Activated CD4-positive, CD25-positive, alpha-beta regulatory T cell (primary cell): ENCODE results near the gene PPP1R12B.
"Not testable (repeated sequence)": the region's sequence is repeated elsewhere in the genome, so short reads cannot be mapped to it uniquely, and the experiment has no call there.

Experiments used
- DNase-seq, 4 experiments: peaks; one replicate each; lab custom pipeline; 2025; lab: John Stamatoyannopoulos, UW

The PPP1R12B gene

DNA sequence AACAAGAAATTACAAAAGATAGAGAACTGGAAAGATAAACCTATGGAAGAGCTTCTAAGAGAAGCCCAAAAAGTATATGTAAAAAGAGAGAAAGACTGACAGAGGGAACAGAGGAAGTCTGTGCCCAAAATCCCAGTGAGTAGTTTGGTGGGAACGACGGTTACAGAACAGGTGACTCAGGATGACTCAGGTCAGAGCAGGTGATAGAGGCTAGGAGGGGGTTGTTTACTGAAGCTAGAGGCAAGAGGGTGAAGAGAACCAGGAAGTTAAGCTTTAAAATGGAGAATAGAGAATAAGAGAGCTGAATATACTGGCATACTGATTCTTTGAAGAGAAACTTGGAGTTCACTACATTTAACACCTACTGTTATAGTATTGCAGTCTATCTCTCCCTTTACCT lies 134.9 kb downstream of the PPP1R12B start:
- DNase-seq, result not testable (repeated sequence)

- not testable (repeated sequence) for DNase-seq
These were observed 135.5 kb downstream of the PPP1R12B start for GRCh38 chr1:202484032-202484431.

GRCh38 chr1:202484820-202485219 lies 136.3 kb downstream of the PPP1R12B start:
- DNase-seq, result not testable (repeated sequence)

DNA sequence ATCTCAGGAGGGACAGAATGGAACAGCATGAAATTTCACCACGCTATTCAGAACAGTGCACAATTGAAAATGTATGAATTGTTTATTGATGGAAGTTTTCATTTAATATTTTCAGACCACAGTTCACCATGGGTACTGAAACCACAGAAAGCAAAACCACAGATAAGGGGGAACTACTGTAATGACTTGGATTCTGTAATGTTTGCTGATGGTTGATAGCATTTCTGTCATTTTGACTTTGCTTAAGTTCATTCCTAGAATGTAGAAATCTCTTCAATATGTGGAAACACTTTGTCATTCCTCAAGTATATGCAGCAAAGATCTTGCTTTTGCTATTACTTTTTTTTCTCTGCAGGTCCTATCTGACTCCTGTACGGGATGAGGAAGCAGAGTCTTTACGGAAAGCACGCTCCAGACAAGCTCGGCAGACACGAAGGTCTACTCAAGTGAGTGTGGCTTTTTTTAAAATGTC lies 139.7 kb downstream of the PPP1R12B start:
- not testable (repeated sequence) for DNase-seq

DNA sequence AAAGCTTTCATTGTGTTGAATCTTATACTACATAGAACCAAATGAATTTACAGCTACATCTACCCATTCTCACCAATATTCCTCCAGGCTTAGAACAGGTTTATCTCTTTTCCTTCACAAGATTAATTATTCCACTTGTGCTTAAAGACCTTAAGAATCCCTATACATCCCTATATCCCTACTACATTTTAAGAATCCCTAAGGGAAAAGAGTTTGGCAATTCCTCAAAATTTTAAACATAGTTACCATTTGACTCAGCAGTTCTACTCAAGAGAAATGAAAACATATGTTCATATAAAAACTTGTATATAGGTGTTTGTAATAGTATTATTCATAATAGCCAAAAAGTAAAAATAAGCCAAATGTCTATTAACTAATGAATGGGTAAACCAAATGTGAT lies 140.6 kb downstream of the PPP1R12B start:
- not testable (repeated sequence) for DNase-seq

GRCh38 chr1:202493112-202493511 lies 144.6 kb downstream of the PPP1R12B start:
- DNase-seq, result not testable (repeated sequence)

DNA sequence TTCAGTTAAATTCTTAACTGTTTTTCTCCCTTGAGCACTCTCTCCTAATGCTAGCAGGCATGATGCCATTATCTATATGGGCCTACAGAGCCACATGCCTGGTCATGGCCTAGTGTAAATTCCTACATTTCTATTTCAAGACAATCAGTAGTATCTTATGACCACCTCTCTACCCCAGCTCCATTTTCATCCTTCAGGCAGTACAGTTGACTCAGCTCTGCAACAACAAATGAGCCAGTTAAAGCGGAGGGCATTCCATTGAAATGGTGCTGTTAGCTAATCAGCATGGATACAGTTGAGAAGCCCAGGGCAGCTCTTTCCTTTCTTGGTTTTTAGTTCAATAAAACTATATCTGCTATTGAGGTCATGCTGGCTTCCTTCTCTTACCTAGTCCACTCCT lies 150.0 kb downstream of the PPP1R12B start:
- DNase-seq, result no peak

DNA sequence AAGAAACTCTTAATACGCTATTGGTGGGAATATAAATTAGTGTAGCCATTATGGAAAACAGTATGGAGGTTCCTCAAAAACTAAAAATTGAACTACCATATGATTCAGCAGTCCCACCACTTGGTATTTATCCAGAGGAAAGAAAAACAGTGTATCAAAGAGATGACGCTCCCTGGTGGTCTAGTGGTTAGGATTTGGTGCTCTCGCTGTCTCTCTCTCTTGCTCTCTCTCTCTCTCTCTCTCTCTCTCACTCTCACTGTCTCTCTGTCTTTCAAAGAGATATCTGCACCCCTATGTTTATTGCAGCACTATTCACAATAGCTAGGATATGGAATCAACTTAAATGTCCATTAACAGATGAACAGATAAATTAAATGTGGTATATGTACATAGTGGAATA lies 151.5 kb downstream of the PPP1R12B start:
- not testable (repeated sequence) for DNase-seq

DNA sequence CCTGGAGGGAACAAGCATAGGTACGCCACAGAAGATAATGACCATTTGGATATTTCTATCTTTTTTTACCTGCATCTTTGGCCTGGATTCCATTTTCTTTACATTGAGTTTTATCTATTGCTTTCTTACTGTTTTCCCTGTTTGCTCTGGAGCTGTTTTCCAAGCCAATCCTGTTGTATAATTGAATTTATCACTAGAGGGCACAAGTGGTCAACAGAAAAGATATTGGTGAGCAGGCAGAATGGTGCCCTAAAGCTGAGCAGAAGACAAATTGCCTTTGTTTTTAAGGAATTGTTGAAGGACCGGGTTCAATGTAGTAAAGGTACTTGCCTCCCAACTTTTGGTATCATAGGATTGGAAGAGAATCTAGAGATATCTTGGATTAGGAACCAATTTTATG lies 152.8 kb downstream of the PPP1R12B start:
- no peak for DNase-seq

DNA sequence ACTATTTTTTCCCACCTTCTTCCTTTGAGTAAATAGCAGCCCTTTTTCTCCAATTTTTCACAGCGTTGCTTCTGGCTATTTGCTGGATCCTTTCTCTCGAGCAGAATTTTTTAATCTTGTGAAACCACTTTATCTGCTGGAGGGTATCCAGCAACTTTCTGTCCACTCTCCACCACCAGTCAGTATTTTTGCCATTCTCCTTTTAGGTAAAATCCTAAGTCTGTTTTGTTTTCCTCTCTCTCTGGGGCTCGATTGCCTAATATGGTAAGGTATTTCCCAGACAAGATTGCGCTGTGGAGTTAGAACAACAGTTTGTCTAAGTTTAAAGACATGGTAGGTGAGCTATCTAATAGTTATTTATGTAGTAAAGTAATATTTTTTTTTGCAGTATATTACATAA lies 156.9 kb downstream of the PPP1R12B start:
- no peak for DNase-seq

- DNase-seq, result not testable (repeated sequence)
These were observed 157.5 kb downstream of the PPP1R12B start for GRCh38 chr1:202505880-202506575.

- not testable (repeated sequence) for DNase-seq
These were observed 160.4 kb downstream of the PPP1R12B start for GRCh38 chr1:202508863-202509262.

DNA sequence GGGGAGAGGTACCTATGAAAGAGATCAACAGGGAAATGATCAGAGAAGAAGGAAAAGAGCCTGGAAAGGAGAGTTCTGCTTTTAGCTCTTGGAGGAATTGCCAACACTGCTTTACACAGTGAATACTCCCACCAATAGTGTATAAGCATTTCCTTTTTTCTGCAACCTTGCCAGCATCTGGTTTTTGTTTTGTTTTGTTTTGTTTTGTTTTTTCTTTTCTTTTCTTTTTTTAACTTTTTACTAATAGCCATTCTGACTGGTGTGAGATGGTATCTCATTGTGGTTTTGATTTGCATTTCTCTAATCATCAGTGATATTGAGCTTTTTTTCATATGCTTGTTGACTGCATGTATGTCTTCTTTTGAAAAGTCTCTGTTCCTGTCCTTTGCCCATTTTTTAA lies 165.4 kb downstream of the PPP1R12B start:
- not testable (repeated sequence) for DNase-seq

GRCh38 chr1:202516434-202516877 lies 168.0 kb downstream of the PPP1R12B start:
- no peak for DNase-seq

DNA sequence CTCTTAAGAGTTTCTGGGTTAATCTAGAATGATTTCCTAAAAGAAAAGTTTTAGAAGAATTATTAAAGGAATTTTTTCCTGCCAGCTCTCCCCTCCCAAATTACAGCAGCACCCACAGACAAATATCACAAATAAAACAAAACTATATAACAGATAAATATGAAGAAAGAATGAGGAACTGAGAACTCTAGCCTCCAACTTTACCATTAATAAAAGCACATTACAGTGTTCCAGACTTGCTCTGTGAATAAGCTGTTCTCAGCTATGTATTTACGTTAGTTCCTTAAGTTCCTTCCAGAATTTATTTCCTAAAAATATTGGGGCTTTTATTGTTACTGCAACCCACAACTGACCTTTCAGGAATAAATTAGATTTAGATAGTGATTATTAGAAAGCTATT lies 168.6 kb downstream of the PPP1R12B start:
- DNase-seq, result not testable (repeated sequence)

- DNase-seq, result not testable (repeated sequence)
These were observed 169.7 kb downstream of the PPP1R12B start for GRCh38 chr1:202518180-202518579.

GRCh38 chr1:202518905-202519304 lies 170.4 kb downstream of the PPP1R12B start:
- DNase-seq, result not testable (repeated sequence)

- not testable (repeated sequence) for DNase-seq
These were observed 171.8 kb downstream of the PPP1R12B start for GRCh38 chr1:202520129-202520856.

DNA sequence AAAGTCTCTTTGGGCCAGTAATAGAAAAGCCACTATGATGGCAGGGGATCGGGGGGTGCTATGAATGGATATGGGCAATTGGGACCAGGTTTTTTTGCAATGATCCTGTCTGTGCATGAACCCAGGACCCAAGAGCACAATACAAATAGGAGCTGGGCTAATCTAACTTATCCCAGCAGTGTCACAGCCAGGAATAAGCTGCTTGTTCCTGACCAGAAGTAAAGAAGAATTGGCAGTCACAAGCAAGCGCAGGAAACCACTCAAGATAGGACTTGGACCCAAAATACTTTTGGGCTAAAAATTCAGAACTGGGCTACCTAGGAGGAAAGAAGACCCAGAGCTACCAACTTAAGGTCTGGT lies 172.3 kb downstream of the PPP1R12B start:
- not testable (repeated sequence) for DNase-seq

- DNase-seq, result not testable (repeated sequence)
These were observed 173.0 kb downstream of the PPP1R12B start for GRCh38 chr1:202521484-202521883.

DNA sequence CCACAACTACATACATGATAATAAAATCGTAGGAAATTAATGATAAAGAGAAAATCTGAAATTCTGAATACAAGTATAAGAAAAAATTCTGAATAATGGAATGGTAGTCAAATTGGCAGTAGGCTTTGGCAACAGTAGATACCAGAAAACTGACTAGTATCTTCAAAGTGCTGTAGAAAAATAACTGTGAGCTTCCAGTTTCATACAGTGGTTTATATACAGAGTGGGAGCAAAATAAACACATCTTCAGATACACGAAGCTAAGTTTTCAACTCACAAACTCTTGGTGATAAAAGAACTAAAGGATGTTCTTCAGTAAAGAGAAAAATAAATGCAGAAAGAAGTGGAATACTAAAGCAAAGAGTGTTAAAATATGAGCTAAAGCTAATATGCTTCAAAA lies 173.4 kb downstream of the PPP1R12B start:
- no peak for DNase-seq

DNA sequence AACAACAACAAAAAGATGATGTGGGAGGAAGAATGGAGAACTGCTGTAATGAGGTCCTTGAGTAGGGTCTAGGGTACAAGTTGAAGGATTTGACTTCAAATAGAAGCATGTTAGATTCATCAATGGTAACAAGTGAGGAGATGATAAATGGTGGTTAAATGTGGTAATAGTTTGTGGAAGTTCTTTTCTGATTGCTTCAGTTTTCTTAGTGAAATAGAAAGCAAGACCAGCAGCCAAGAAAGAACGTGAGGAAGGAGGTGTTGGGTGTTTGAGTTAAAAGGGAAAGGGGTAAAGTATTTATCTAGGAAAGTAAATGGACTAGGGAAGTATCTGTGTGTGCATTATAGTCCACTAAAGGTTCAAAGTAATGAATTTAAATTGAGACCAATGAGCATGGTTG lies 177.6 kb downstream of the PPP1R12B start:
- DNase-seq, result not testable (repeated sequence)

GRCh38 chr1:202528096-202528722 lies 179.7 kb downstream of the PPP1R12B start:
- DNase-seq, result not testable (repeated sequence)
